GM06990 (cell line): ENCODE results near the gene ZNF397.

ENCODE experiments used
- DNase-seq: peaks from one replicate; pipeline ENCODE4 v3.0.0-alpha.2; 2011; ENCODE audit not compliant: insufficient read length; ENCODE audit errors: extremely low read depth
- H3K27me3 ChIP-seq: replicated peaks from 2 replicates; pipeline ENCODE4 v1.6.0; 2011; ENCODE audit warnings: low read length; ENCODE audit not compliant: control insufficient read depth, insufficient read depth
- H3K36me3 ChIP-seq: 2 replicates; pipeline ENCODE4 v1.5.1; 2011; ENCODE audit warnings: low read length; ENCODE audit not compliant: control insufficient read depth, insufficient read depth
- H3K4me3 ChIP-seq: replicated peaks from 2 replicates; pipeline ENCODE4 v1.5.1; 2011; ENCODE audit warnings: low read depth, mild to moderate bottlenecking, control low read depth, low read length
- TF ChIP-seq, protein P1 (sequence below): IDR thresholded peaks from 2 replicates; pipeline ENCODE4 v1.5.1; 2011; ENCODE audit warnings: low read length, control low read depth, mild to moderate bottlenecking, inconsistent platforms; ENCODE audit not compliant: insufficient read depth, poor library complexity, severe bottlenecking

Gene ZNF397

DNA sequence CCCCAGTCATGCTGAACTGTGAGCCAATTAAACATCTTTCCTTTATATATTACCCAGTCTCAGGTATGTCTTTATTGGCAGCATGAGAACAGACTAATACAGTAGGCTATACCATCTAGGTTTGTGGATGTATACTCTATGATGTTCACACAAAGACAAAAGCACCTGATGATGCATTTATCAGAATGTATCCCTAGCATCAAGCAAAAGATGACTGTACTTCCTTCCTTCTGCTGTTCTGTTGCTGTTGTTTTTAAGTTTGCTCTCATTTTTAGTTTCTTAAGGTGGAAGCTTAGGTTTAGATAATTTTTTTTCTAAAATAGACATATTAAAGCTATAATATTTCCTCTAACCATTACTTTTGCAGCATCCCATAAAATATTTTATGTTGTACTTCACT lies 36.8 kb downstream of the ZNF397 start:
- no peak for DNase-seq
- Histone ChIP-seq H3K36me3 (no peaks in the 10 kb centered on the region), H3K27me3 (no peaks in the 10 kb centered on the region), H3K4me3 (no peak overlapping the region)
- TF ChIP-seq, protein P1, sequence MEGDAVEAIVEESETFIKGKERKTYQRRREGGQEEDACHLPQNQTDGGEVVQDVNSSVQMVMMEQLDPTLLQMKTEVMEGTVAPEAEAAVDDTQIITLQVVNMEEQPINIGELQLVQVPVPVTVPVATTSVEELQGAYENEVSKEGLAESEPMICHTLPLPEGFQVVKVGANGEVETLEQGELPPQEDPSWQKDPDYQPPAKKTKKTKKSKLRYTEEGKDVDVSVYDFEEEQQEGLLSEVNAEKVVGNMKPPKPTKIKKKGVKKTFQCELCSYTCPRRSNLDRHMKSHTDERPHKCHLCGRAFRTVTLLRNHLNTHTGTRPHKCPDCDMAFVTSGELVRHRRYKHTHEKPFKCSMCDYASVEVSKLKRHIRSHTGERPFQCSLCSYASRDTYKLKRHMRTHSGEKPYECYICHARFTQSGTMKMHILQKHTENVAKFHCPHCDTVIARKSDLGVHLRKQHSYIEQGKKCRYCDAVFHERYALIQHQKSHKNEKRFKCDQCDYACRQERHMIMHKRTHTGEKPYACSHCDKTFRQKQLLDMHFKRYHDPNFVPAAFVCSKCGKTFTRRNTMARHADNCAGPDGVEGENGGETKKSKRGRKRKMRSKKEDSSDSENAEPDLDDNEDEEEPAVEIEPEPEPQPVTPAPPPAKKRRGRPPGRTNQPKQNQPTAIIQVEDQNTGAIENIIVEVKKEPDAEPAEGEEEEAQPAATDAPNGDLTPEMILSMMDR, result no peak

DNA sequence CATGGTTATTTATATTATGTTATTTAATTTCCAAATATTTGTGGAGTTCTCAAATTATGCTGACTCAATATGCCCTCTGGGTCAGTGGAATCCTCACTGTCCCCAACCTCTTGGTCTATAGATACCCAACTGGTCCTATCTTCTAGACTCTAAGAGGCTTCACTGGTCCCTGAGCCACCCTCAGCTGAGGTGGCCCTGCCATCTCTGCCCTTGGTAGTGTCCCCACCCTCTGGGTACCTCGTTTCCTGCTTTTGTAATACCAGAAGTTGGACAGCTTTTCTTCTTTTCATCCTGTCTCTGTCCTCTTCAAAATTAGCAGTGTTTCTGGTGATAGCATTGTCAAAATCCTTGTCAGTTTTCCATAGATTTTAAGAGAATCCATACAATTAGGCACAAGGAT lies 37.3 kb downstream of the ZNF397 start:
- H3K36me3 ChIP-seq, result no peaks in the 10 kb centered on the region
- H3K4me3 ChIP-seq, result no peak overlapping the region
- TF ChIP-seq, protein P1, result no peak
- H3K27me3 ChIP-seq, result no peaks in the 10 kb centered on the region
- no peak for DNase-seq

DNA sequence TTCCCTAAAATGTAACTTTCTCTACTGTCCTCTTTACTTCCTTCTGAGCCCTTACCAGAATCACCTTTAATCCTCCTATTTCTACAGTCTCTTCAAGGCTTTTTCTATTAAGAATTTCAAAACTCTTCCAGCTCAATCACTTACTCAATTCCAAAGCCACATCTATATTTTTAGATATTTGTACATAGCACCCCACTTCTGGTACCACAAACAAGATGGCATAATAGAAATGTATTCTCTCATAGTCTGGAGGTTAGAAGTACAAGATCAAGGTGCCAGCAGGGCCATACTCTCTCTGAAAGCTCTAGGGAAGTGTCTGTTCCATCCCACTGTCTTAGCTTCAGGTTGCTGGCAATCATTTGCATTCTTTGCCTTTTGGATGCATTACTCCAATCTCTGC lies 38.1 kb downstream of the ZNF397 start:
- no peaks in the 10 kb centered on the region for H3K27me3 ChIP-seq
- no peak overlapping the region for H3K4me3 ChIP-seq
- no peak for DNase-seq
- H3K36me3 ChIP-seq, result peaks cover 4% of the 10 kb centered on the region
- TF ChIP-seq, protein P1, result no peak

DNA sequence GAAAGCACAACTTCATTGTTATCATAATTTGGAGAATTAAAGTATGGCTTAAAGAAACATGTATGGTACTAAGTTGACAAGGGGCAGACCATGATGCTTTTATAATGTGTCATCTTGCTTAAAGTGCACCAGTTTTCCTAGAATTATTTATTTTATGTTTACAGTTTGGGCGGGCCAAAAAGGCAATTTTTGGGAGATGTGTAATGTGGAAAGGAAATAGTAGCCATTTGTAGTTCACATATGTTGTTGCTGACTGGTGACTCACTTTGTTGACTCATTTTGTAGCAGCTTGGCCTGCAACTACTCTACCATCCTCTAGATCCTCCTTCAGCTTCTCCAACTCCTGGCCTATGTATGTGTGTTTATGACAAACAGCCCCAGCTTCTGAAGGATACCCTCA lies 41.5 kb downstream of the ZNF397 start:
- Histone ChIP-seq H3K36me3 (peaks cover 7% of the 10 kb centered on the region), H3K4me3 (no peak overlapping the region), H3K27me3 (no peaks in the 10 kb centered on the region)
- DNase-seq, result no peak
- TF ChIP-seq, protein P1, result no peak

DNA sequence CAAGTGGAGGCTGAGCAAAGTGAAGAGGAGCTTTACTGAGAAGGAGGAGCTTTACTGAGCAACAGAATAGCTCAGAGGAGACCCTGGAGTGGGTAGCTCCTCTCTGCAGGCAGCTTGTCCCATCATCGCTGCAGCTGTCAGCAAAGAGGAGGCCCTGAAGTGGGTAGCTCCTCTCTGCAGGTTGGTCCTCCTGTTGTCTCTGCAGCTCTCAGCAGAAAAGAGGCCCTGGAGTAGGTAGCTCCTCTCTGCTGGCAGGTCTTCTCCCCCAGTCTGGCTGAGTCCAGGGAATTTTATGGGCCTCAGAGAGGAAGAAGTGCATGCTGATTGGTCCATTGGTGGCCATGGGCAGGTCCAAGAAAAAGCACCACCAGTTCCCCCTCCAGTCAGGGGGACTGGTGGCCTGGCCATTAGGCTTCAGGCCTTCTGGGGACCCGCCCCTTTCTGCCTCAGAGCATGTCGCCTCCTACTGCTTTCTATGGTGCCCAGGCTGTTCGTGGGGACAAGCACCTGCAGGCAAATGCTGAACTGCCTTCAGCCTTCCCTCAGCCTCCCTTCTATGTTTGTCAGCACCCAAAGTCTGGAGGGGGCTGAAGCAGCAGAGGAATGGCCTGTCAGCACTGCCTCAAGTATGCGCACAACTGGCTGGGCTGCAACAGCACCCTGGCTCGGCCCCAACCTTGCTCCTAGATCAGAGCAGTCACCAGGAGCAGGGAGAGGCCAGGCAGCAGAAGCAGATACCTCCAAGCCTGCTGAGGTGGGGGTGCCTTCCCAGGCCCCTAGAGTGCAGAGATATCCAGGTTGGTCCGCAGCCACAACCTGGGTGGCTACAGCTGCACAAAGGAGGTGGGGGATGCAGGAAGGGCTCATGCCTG lies 43.3 kb downstream of the ZNF397 start:
- Histone ChIP-seq H3K4me3 (no peak overlapping the region), H3K36me3 (peaks cover 7% of the 10 kb centered on the region), H3K27me3 (no peaks in the 10 kb centered on the region)
- DNase-seq, result no peak
- TF ChIP-seq, protein P1, result no peak
